Measurements from ENCODE around the gene SDK2.

DNA sequence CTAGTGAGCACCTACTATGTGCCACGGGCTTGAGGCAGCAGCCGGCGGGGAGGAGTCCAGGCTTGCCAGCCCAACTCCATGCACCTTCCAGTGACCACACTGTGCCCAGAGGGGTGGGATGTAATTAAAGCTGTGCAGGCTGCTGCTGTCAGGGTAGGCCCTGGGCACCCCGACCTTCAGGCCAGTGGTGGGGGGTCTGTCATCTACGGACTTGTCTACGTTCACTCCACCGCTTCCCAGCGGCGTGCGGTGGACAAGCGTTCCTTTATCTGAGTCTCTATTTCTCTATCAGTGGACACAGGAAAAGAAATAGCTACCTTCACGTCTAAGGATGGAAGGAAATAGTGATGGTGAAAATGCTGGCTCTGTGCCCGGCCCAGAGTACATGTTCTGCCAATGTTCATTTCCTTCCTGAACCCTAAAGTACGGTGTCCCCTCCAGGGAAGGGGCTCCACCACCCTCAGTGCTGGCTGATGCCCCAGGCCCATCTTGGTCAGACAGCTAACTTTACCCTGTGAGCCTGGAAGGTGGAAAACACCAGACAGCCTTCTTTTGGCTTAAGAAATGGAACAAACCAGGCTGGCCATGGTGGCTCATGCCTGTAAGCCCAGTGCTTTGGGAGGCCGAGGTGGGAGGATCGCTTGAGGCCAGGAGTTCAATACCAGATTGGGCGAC is 135.2 kb downstream of the SDK2 start:
- TF ChIP-seq, protein P1, sequence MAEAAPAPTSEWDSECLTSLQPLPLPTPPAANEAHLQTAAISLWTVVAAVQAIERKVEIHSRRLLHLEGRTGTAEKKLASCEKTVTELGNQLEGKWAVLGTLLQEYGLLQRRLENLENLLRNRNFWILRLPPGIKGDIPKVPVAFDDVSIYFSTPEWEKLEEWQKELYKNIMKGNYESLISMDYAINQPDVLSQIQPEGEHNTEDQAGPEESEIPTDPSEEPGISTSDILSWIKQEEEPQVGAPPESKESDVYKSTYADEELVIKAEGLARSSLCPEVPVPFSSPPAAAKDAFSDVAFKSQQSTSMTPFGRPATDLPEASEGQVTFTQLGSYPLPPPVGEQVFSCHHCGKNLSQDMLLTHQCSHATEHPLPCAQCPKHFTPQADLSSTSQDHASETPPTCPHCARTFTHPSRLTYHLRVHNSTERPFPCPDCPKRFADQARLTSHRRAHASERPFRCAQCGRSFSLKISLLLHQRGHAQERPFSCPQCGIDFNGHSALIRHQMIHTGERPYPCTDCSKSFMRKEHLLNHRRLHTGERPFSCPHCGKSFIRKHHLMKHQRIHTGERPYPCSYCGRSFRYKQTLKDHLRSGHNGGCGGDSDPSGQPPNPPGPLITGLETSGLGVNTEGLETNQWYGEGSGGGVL (CRISPR knock-in tag; IDR thresholded peaks at IDR 0.05), result no peak
- TF ChIP-seq HDGF (IDR thresholded peaks at IDR 0.05) (no peak), PTBP1 (IDR thresholded peaks at IDR 0.05; ENCODE audit: low read depth, low read length) (no peak)

Measured in K562 (cell line).